NCI-H1436 treated with DMSO at 0.1 percent for 48 hours (cell line): Measurements from ENCODE around the gene GAS6.
"Not testable (repeated sequence)": the region's sequence is repeated elsewhere in the genome, so short reads cannot be mapped to it uniquely, and the experiment has no call there.

Source experiments
- DNase-seq: peaks from one replicate; lab custom pipeline; 2025; lab: John Stamatoyannopoulos, UW

GAS6 gene

GRCh38 chr13:113791226-113791625 lies 72.7 kb downstream of the GAS6 start:
- DNase-seq: no peak

DNA sequence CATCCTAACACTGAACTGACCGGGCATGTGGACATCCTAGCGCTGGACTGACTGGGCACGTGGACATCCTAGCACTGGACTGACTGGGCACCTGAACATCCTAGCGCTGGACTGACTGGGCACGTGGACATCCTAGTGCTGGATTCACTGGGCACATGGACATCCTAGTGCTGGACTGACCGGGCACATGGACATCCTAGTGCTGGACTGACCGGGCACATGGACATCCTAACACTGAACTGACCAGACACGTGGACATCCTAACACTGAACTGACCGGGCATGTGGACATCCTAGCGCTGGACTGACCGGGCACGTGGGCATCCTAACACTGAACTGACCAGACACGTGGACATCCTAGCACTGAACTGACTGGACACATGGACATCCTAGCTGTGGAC lies 73.9 kb downstream of the GAS6 start:
- DNase-seq: not testable (repeated sequence)

DNA sequence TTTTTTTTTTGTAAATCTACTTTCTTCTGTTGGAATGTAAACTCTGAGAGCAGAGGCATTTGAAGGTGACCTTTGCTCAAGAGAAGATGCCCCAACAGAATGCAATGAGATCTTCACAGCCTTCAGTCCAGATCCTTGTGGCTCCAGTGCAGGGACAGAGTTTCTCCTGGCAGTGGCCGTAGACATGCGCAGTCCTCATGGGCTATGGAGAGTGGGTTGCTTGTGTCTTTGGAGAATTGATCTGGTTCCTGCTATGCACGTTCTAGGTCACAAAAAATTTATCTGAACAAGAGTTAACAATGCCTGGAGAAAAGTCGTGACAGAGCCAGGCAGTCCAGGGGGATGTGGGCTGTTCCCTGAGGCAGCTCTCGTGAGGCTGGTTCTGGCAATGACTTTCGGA lies 74.7 kb downstream of the GAS6 start:
- DNase-seq: no peak

- no peak for DNase-seq
Observed at GRCh38 chr13:113788413-113789135, 75.3 kb downstream of the GAS6 start.

- DNase-seq: no peak
Observed at GRCh38 chr13:113787694-113788093, 76.2 kb downstream of the GAS6 start.

DNA sequence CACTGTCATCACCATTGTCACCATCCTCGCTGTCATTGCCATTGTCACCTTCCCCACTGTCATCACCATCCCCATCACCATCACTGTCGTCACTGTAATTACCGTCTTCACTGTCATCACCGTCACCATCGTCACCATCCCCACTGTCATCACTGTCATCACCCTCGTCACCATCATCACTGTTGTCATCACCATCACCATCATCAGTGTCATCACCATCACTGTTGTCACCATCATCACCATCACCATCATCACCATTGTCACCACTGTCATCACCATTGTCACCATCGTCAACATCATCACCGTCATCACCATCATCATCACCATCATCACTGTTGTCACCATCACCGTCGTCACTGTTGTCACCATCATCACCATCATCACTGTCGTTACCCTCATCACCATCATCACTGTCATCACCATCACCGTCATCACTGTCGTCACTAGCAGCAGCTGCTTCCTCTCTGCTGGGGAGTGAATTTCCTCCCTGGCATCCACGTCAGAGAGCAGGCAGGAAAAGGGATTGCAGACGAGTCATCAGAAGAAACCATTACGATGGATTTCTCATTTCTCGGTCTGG lies 77.5 kb downstream of the GAS6 start:
- DNase-seq: no peak

GRCh38 chr13:113785051-113786010 lies 78.5 kb downstream of the GAS6 start:
- no peak for DNase-seq

DNA sequence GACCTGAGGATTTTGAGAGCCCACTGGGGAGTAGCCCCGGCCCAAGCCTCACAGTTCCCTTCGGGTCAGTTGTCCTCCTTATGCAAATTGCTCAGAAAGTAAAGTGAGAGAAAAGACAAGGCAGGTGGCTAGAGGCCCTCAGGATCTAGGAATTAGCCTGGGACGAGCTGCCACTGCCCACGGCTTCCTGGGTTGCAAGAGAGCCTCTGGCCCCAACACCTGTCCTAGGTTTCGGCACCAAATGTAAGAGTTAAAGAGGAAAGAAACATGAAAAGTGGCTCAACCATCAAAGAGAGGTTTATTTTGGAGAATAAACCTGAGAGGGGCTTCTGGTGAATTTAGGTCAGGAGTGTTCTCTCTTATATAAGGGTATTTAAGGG lies 79.2 kb downstream of the GAS6 start:
- DNase-seq: no peak

GRCh38 chr13:113783966-113784644 lies 79.8 kb downstream of the GAS6 start:
- no peak for DNase-seq

- no peak for DNase-seq
Observed at GRCh38 chr13:113783200-113783881, 80.5 kb downstream of the GAS6 start.

GRCh38 chr13:113782472-113782871 lies 81.4 kb downstream of the GAS6 start:
- DNase-seq: no peak

- no peak for DNase-seq
Observed at GRCh38 chr13:113781571-113781970, 82.3 kb downstream of the GAS6 start.

DNA sequence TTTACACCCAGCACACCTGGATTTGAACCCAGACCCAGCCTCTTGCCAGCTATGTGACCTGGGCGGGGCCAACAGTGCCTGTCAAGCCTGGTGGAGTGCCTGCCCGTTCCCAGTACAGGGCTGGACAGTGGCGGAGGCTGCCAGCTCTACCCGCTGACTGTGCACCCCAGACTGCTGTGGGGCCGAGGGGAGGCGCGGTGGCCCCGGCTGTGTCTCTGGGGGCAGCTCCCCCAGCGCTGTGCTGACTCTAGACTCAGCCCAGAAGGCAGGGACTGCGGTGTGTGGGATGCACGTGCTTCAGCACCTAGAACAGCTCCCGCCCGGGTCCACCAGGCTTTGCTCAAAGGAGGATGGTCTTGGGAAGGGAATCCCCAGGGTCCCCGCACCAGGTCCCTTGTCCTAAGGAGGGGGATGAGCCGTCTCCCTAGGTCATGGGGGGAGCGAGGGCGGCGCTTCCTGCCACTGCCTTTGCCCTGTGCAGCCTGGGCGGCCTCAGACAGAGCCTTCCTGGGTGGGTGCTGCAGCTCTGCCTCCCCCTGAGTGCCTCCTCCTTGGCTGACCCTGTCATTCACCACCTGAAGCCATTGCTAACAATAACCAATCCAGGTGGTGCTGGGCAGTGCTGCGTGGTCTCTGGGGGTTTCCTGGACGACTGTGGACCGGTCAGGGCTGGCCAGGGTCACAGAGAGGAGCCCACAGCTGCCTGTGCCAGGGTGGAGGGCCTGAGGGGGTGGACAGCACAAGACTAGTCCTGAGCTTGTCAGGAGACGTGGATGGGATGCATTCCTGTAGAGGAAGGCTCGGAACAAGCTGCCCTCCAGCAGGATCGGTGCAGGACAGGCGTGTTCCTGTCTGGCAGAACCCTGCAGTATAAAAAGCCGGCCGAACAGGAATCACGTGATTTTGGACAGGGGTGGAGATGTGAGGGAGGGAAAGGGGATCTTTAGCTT lies 86.3 kb downstream of the GAS6 start:
- no peak for DNase-seq

DNA sequence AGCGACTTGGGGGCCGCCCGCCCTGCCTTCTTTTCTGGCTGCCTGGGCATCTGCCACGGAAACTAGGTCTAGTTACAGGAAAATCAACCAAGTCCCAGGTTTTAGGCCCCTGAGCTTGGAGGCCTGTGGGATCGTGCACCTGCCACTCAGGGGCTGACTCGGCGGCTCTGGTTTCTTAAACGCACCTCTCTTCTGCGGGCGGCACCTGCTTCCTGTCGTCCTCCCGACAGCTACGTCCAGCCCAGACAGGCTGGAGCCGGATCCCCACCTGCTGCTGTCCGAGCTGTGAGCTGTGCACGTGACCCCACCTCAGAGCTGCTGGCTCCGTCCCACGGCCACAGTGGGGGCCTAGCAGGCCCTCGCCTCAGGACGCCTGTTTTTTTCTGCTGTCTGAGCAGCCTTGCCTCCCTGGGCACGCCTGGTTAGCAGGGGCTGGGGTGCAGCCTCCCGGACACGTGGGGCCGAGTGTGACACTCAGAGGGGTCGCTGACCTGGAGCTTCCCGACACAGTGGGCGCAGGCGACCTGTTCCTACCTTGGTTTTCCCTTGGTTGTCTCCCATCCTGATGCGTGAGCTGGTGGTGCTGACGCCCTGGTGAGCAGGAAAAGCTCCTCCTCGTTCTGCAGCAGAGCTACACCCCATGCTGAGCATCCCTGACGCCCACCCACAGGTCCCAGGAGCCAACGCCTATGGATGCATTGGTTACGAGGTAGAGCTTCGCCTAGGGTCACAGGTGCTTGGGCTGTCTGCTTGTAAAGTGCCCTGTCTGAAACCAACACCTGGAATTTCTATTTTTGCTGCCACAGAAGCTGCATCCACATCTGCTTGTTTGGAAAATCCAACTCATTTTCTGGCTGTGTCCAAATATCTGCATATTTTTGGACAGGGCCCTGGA lies 87.4 kb downstream of the GAS6 start:
- no peak for DNase-seq

GRCh38 chr13:113775451-113776145 lies 88.3 kb downstream of the GAS6 start:
- DNase-seq: no peak

- no peak for DNase-seq
Observed at GRCh38 chr13:113774177-113775107, 89.4 kb downstream of the GAS6 start.

DNA sequence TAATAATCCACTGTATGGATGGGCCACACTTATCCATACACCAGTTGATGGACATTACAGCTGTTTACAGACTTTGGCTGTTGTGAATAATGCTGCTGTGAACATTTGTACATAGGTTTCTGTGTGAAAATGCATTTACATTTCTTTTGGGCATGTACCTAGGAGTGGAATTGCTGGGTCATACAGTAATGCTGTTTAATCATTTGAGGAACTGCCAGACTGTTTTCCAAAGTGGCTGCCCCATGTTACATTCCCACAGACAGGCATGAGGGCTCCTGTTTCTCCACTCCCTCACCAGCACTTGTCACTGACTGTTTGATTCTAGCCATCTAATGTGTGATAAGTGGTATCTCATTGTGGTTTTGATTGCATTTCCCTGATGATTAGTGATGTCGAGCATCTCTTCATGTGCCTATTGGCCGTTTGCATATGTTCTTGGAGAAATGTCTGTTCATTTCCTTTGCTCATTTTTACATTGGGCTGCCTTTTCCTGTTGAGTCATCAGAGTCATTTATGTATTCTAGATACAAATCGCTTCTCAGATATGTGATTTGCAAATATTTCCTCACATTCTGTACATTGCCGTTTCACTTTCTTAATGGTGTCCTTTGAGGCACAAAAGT lies 92.1 kb downstream of the GAS6 start:
- DNase-seq: no peak
